ENCODE measurements around the gene MELK. TPM values are rescaled to one million over a fixed set of nuclear protein-coding genes. Genes with fewer than 3 reads are reported as not detected.

Gene MELK
- total and polyA plus RNA-seq, 2 experiments from 2014 or later = 11.5 to 17.4 TPM

- no peak for DNase-seq (ENCODE audit: low read depth in 1 of 2, low spot score in 1 of 2)
- Histone ChIP-seq H3K27ac (no peak overlapping the region), H3K27me3 (no peaks in the 10 kb centered on the region), H3K4me3 (no peak overlapping the region), H3K9me3 (ENCODE audit: low read depth) (no peaks in the 10 kb centered on the region), H3K4me1 (ENCODE audit: low read depth) (no peaks in the 10 kb centered on the region), H3K36me3 (no peaks in the 10 kb centered on the region)
- no peak for TF ChIP-seq CTCF (IDR thresholded peaks at IDR 0.05; ENCODE audit: low read depth, low read length)
Observed at GRCh38 chr9:36592801-36593583, 20.3 kb downstream of the MELK start.

DNA sequence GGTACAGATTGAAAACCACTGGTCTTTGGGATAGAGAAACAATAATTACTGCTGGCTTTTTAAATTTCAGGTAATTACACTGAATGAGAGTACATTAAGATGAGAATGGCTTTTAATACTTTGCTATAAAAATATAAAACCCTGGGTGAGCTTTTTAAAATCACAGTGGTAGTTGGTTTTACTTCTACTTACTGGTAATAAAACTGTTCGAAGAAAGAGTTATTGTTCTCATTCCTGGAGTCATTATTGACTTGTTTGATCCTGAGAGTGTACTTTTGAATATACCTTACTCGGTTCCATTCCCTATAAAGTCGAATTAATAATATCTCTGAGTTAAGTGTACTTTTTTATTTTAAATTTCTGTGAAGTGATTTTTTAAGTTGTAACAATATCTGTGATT, 21.5 kb downstream of the MELK start:
- no peak for TF ChIP-seq CTCF (IDR thresholded peaks at IDR 0.05; ENCODE audit: low read depth, low read length)
- no peaks in the 10 kb centered on the region for H3K36me3 ChIP-seq

GRCh38 chr9:36597412-36598178, 24.9 kb downstream of the MELK start:
- Histone ChIP-seq H3K4me1 (ENCODE audit: low read depth) (no peaks in the 10 kb centered on the region), H3K36me3 (peaks cover 4% of the 10 kb centered on the region), H3K4me3 (no peak overlapping the region), H3K27me3 (no peaks in the 10 kb centered on the region), H3K27ac (no peak overlapping the region), H3K9me3 (ENCODE audit: low read depth) (no peaks in the 10 kb centered on the region)
- peak; percentile 9 to 78 for DNase-seq (ENCODE audit: low read depth in 1 of 2, low spot score in 1 of 2)
- TF ChIP-seq CTCF (IDR thresholded peaks at IDR 0.05; ENCODE audit: low read depth, low read length) = peak; percentile 81

More for the DNA sequence above, 21.5 kb downstream of the MELK start:
- Histone ChIP-seq H3K4me1 (ENCODE audit: low read depth) (no peaks in the 10 kb centered on the region), H3K27ac (no peak overlapping the region), H3K4me3 (no peak overlapping the region), H3K9me3 (ENCODE audit: low read depth) (no peaks in the 10 kb centered on the region), H3K27me3 (no peaks in the 10 kb centered on the region)
- DNase-seq (ENCODE audit: low read depth in 1 of 2, low spot score in 1 of 2) = no peak

- H3K36me3 ChIP-seq = peaks cover 4% of the 10 kb centered on the region
- H3K27ac ChIP-seq = no peak overlapping the region
- H3K4me1 ChIP-seq (ENCODE audit: low read depth) = no peaks in the 10 kb centered on the region
- peak in 1 of 2 donors; percentile 44 for DNase-seq (ENCODE audit: low read depth in 1 of 2, low spot score in 1 of 2)
- no peaks in the 10 kb centered on the region for H3K27me3 ChIP-seq
- no peaks in the 10 kb centered on the region for H3K9me3 ChIP-seq (ENCODE audit: low read depth)
- H3K4me3 ChIP-seq = no peak overlapping the region
- no peak for TF ChIP-seq CTCF (IDR thresholded peaks at IDR 0.05; ENCODE audit: low read depth, low read length)
Observed at GRCh38 chr9:36598273-36598672, 25.6 kb downstream of the MELK start.

DNA sequence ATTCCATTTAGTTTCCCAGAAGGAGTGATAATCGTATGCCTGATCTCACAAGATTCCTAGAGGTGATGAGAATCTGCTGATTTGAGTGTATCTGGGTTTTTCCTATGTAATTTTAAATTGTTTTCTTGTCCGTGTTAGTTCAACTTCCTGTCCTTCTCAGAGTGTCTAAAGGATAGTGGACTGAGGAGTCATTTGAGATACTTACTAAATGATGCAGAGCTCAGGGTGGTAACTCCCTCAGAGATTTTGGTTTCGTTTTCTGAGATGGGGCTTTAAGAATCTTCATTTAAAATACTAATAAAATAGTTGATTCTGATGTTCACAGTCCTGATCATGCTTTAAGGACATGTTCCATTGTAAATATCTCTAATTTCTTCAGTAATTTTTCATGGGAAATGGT, 30.3 kb downstream of the MELK start:
- TF ChIP-seq CTCF (IDR thresholded peaks at IDR 0.05; ENCODE audit: low read depth, low read length) = no peak
- peaks cover 7% of the 10 kb centered on the region for H3K36me3 ChIP-seq
- H3K9me3 ChIP-seq (ENCODE audit: low read depth) = no peaks in the 10 kb centered on the region
- no peak overlapping the region for H3K4me3 ChIP-seq
- H3K27me3 ChIP-seq = no peaks in the 10 kb centered on the region
- no peak overlapping the region for H3K27ac ChIP-seq
- peak in 1 of 2 donors; percentile 40 for DNase-seq (ENCODE audit: low read depth in 1 of 2, low spot score in 1 of 2)
- no peaks in the 10 kb centered on the region for H3K4me1 ChIP-seq (ENCODE audit: low read depth)
